Uterus (tissue), 4 donors: ENCODE measurements around the gene PRAMEF1. TPM values are rescaled to one million over a fixed set of nuclear protein-coding genes. Genes with fewer than 3 reads are reported as not detected.

Experiments used
- DNase-seq, 2 donors: peaks; one replicate each; pipeline ENCODE4 v3.0.0-alpha.2; 2019 to 2020
- H3K27ac ChIP-seq, 2 donors: fragments of 200-600 bp; sonication (generic); 1 replicate in 1 of 2; 2 replicates in 1 of 2; pipeline ENCODE4 v1.5.1; 2016 to 2018
- H3K27me3 ChIP-seq, 2 donors: fragments of 200-600 bp; sonication (generic); one replicate each; pipeline ENCODE4 v1.5.1; 2018 to 2019; ENCODE audit warnings: control low read depth in 1 of 2
- H3K36me3 ChIP-seq, 2 donors: fragments of 200-600 bp; sonication (generic); one replicate each; pipeline ENCODE4 v1.5.1; 2019; ENCODE audit warnings: control low read depth in 1 of 2
- H3K4me1 ChIP-seq, 2 donors: fragments of 200-600 bp; sonication (generic); one replicate each; pipeline ENCODE4 v1.5.1; 2018 to 2019; ENCODE audit warnings: control low read depth in 1 of 2
- H3K4me3 ChIP-seq, 2 donors: fragments of 200-600 bp; sonication (generic); 1 replicate in 1 of 2; 2 replicates in 1 of 2; pipeline ENCODE4 v1.5.1; 2018 to 2019; ENCODE audit warnings: mild to moderate bottlenecking in 1 of 2
- H3K9me3 ChIP-seq, 2 donors: fragments of 200-600 bp; sonication (generic); one replicate each; pipeline ENCODE4 v1.5.1; 2019; ENCODE audit warnings: control low read depth in 1 of 2
- CTCF ChIP-seq, 4 experiments: fragments of 200-600 bp in 2 of 4; fragments of 450-650 bp in 2 of 4; sonication (generic) in 2 of 4; IDR thresholded peaks; one replicate each; pipeline ENCODE4 v1.5.1; 2016 to 2019; ENCODE audit warnings: antibody characterized with exemption in 4 of 4, mild to moderate bottlenecking in 2 of 4, moderate library complexity in 1 of 4
- POLR2A ChIP-seq, 2 donors: fragments of 450-650 bp; IDR thresholded peaks; one replicate each; pipeline ENCODE4 v1.6.1; 2016; ENCODE audit warnings: antibody characterized with exemption in 2 of 2, mild to moderate bottlenecking in 1 of 2, moderate library complexity in 1 of 2
- intact Hi-C: fragments of 100-400 bp; cut with DNase I; formaldehyde crosslinking; loops from one replicate; pipeline ENCODE4 v1.15.1; 2023; ENCODE audit warnings: low total_unique reads
- total RNA-seq, 4 donors: library from RNA; depleted of rRNA in 3 of 4; stranded (reverse); fragments of >200 nt in 3 of 4; gene quantifications; one replicate each; pipeline versions ENCODE4 v1.1.0 to v1.2.4, GENCODE V29; 2014 to 2023
- donor health status: DM: yes; HTN: yes; CAD: no.

PRAMEF1 gene
- total RNA-seq, 4 donors from 2014 or later: not detected

- no peak overlapping the region for H3K4me3 ChIP-seq
Measured at GRCh38 chr1:12769976-12770505, 21.2 kb upstream of the PRAMEF1 start.

GRCh38 chr1:12770620-12771019, 20.6 kb upstream of the PRAMEF1 start:
- no peaks in the 10 kb centered on the region for H3K9me3 ChIP-seq
- no peaks in the 10 kb centered on the region for H3K36me3 ChIP-seq
- no peaks in the 10 kb centered on the region for H3K27me3 ChIP-seq
- intact Hi-C loops: no loop called here
- TF ChIP-seq CTCF (IDR thresholded peaks at IDR 0.05) (no peak), POLR2A (IDR thresholded peaks at IDR 0.05) (no peak)
- no peak overlapping the region for H3K27ac ChIP-seq
- DNase-seq: no peak
- no peak overlapping the region for H3K4me3 ChIP-seq
- no peaks in the 10 kb centered on the region for H3K4me1 ChIP-seq

More at GRCh38 chr1:12769976-12770505, 21.2 kb upstream of the PRAMEF1 start:
- Histone ChIP-seq H3K36me3 (no peaks in the 10 kb centered on the region), H3K9me3 (no peaks in the 10 kb centered on the region), H3K27ac (no peak overlapping the region), H3K4me1 (no peaks in the 10 kb centered on the region), H3K27me3 (no peaks in the 10 kb centered on the region)
- TF ChIP-seq CTCF (IDR thresholded peaks at IDR 0.05): no peak
- no peak for TF ChIP-seq POLR2A (IDR thresholded peaks at IDR 0.05)
- intact Hi-C loops: no loop called here
- DNase-seq: no peak

- no peaks in the 10 kb centered on the region for H3K36me3 ChIP-seq
- no peaks in the 10 kb centered on the region for H3K9me3 ChIP-seq
- TF ChIP-seq CTCF (IDR thresholded peaks at IDR 0.05): no peak
- no peaks in the 10 kb centered on the region for H3K4me1 ChIP-seq
- DNase-seq: no peak
- no peak overlapping the region for H3K4me3 ChIP-seq
- no peak overlapping the region for H3K27ac ChIP-seq
- H3K27me3 ChIP-seq: no peaks in the 10 kb centered on the region
- intact Hi-C loops: no loop called here
Measured at GRCh38 chr1:12771186-12771585, 20.0 kb upstream of the PRAMEF1 start.

- intact Hi-C loops: no loop called here
- no peak for TF ChIP-seq POLR2A (IDR thresholded peaks at IDR 0.05)
- no peak for TF ChIP-seq CTCF (IDR thresholded peaks at IDR 0.05)
- no peak for DNase-seq
- Histone ChIP-seq H3K36me3 (no peaks in the 10 kb centered on the region), H3K27me3 (no peaks in the 10 kb centered on the region), H3K27ac (no peak overlapping the region), H3K9me3 (no peaks in the 10 kb centered on the region), H3K4me3 (no peak overlapping the region), H3K4me1 (no peaks in the 10 kb centered on the region)
Measured at GRCh38 chr1:12772520-12772919, 18.7 kb upstream of the PRAMEF1 start.

- H3K4me1 ChIP-seq: no peaks in the 10 kb centered on the region
- no peak for TF ChIP-seq POLR2A (IDR thresholded peaks at IDR 0.05)
- no peak for TF ChIP-seq CTCF (IDR thresholded peaks at IDR 0.05)
- H3K4me3 ChIP-seq: no peak within 1 kb of the TSS
- no peak within 1 kb of the TSS for H3K27ac ChIP-seq
- no peaks in the 10 kb centered on the region for H3K36me3 ChIP-seq
- no peak for DNase-seq
- H3K9me3 ChIP-seq: no peaks in the 10 kb centered on the region
- no peaks in the 10 kb centered on the region for H3K27me3 ChIP-seq
- intact Hi-C loops: no loop called here
Measured at GRCh38 chr1:12773438-12773837, 17.8 kb upstream of the PRAMEF1 start, which contains the start of gene PRAMEF12. PRAMEF12 (plus strand) TSS chr1:12773738; CDS start chr1:12774868, 1,130 bp downstream.
